ENCODE measurements around the gene DSCAM.
"Not testable (repeated sequence)": the region's sequence is repeated elsewhere in the genome, so short reads cannot be mapped to it uniquely, and the experiment has no call there.

Gene DSCAM

GRCh38 chr21:40355076-40355475, 491.9 kb downstream of the DSCAM start:
- DNase-seq: no peak

GRCh38 chr21:40351006-40351405, 496.0 kb downstream of the DSCAM start:
- no peak for DNase-seq

GRCh38 chr21:40349591-40349990, 497.4 kb downstream of the DSCAM start:
- no peak for DNase-seq

DNA sequence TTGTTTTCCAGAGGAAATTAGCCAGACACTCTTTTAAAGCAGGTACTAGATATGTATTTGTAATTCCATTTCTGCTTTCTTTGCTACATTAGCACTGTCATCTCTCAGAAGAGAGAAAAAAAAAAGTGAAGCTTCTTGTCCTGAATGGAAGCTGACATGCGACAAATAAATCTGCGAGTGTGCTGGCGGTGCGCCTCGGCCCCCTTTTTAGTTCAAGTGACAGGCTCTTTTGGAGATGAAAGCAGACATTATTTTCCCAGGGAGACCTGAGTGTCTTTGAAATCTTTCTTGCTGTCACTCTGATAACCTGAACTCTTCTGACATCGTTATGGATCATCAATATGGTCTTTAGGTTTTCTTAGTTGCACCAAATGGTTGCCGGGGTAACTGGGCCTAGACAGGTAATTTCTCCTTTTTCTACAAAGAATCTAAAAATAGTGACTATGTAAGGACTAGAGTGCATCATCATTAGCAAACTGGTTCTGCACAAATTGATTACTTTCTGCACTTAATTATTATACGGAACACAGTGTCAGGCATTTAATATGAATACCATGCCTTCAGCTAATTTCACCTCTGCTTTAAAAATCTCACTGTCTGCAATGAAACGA, 501.1 kb downstream of the DSCAM start:
- no peak for DNase-seq

GRCh38 chr21:40340357-40340756, 506.6 kb downstream of the DSCAM start:
- DNase-seq: no peak

GRCh38 chr21:40339050-40339449, 507.9 kb downstream of the DSCAM start:
- DNase-seq: no peak

GRCh38 chr21:40337981-40338380, 509.0 kb downstream of the DSCAM start:
- DNase-seq: no peak

GRCh38 chr21:40335704-40336103, 511.3 kb downstream of the DSCAM start:
- no peak for DNase-seq

DNA sequence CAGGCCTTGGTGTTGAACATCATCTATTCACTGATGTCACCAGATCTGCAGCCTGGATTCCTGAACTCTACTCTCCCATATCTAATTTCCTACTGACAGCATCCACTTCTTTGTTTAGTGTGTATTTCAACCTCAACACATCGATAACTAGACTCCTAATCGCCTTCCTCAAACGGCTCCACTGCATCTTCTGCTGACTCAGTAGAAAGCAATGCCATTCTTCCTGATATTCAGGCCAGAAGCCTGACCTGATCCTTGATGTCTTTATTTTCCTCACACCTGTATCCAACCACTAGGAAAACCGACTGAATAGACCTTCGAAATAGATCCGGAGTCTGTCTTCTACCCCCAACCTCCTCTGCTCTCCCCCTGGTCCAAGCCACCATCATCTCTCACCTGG, 512.8 kb downstream of the DSCAM start:
- no peak for DNase-seq

- no peak for DNase-seq
These were observed 513.2 kb downstream of the DSCAM start for GRCh38 chr21:40333731-40334130.

GRCh38 chr21:40331804-40332203, 515.2 kb downstream of the DSCAM start:
- DNase-seq: no peak

DNA sequence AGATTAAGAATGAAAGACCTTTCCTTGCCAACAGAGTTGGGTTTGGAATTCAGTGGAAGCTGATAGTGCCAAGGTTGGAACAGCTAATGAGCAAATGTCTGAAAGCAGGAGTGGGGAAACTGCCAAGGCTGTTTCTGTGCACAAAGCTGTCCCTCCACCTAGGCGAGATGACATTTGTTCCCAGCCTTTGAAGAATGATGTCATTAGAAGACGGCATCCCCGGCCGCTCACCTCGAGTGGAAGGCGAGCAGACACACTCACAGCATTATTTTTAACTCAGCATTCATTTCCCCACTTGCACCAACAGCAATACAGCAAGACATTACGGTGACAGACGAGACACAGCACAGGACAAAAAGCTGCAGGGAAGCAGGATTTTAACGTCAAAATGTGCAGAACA, 515.8 kb downstream of the DSCAM start:
- no peak for DNase-seq

DNA sequence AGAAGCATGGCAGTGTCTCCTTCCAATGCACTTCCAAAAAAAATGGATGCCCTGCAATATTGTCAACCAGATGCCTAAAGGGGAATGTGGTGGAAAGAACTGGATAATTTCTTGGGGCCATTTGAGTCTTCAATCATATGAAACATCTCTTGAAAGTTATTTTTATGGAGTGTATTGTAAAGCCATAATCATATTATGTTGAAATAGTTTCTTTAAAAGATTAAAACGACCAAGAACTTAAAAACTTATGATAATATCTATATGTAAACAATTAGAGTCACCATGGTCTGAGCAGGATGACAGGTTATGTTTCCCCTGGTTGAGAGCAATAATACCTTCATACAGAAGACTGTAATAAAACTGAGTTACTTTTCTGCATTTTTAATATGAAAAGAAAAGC, 522.6 kb downstream of the DSCAM start:
- DNase-seq: no peak

DNA sequence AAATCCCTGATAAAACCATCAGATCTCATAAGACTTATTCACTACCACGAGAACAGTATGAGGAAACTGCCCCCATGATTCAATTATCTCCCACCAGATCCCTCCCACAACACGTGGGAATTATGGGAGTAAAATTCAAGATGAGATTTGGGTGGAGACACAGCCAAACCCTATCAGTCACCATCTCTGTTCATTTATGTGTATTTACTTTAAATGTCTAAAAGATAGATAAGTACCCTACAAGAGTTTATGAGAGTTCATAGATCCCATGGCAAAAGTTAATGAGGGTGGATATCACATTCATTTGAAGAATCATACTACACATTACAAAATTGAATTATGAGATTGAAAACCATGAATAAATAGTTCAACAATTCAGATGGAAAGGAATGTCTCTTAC, 526.2 kb downstream of the DSCAM start:
- not testable (repeated sequence) for DNase-seq

- no peak for DNase-seq
These were observed 528.6 kb downstream of the DSCAM start for GRCh38 chr21:40318371-40318770.

DNA sequence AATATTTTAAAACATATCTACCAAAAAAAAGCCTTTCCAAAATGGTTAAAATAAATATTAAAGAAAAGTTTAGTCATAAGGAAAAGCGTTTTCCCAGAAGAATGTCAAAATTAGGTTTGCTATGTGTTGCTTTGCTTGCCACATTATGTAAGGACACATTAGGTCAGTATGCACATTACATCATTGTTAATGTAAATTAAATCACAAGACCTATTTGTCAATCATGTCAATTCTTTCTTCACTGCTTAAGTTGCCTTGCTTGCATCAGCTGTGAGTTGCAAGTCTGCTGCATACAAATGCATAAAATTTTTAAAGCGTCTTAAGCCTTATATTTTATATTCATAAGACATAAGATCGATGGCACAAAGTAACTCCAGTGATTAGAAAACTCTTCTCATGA, 530.9 kb downstream of the DSCAM start:
- DNase-seq: no peak

GRCh38 chr21:40315626-40316025, 531.3 kb downstream of the DSCAM start:
- no peak for DNase-seq

DNA sequence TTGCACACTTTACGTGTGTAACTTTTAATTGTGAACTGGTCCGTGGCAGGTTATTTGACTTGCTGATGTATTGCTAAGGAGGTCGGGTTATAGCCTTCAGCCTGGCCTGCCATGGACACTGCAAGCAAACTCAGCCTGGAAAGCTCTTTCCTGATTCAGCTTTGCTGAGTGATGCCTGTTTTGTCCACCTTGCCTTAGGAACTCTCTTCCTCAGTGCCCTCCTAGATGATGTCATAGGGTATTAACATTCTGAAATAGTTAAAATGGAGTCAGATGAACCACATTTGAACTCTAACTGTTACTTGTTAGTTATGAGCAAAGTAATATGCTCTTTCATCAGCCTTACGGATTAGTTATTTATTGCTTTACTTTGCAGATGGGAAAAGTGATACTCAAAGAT, 533.7 kb downstream of the DSCAM start:
- no peak for DNase-seq

DNA sequence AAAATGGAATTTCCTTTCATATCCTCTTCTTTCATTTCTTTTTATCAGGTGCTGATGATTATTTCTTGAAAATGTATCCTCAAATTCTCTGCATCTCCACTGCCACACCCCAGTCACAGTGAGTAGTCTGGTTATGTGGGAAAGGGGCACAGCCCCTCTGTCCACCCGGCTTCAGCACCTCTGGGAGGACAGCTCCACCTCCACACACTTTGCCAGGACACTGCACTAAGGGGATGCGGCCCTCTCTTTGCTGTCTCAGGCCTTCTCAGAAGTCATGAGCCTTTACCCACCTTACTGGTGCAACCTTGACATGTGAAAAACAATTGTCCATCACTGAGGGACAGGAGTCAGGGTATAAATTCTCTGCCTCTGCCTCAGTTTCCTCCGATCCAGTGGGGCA, 546.7 kb downstream of the DSCAM start:
- DNase-seq: no peak

DNA sequence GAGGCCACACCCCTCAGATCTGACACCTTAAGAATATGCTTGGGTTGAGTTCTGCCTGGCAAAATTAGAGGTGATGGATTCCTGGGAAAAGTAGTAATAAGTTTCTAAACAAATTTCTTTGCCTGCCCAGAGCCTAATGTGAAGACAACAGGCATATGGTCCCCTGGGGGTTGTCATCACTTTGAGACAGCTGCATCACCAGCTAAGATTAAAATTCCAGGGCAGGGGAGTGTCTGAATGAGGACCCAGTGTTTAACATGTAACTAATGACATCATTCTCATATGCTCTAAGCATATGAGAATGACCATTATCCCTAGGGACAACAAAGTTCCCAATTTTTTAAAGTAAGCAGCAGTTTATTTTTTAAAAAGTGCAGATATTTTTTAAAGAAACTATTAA, 547.5 kb downstream of the DSCAM start:
- DNase-seq: no peak

DNA sequence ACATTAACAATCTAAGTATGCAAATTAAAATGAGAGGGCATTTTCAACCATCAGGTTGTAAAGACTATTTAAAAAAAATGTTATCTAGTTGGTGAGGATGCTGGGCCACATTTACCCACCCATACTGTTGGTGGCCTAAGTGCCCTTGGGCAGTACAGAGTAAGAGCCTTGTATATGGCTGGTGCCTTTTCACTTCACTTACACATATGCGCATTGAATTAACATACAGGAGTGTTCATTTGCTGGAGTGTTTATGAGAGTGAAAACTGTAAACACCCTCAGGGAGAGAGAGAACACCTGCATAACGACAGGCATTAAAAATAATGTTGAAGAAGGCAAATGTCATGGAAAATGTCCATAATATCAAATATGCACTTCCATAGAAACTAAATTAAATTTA, 552.6 kb downstream of the DSCAM start:
- no peak for DNase-seq

DNA sequence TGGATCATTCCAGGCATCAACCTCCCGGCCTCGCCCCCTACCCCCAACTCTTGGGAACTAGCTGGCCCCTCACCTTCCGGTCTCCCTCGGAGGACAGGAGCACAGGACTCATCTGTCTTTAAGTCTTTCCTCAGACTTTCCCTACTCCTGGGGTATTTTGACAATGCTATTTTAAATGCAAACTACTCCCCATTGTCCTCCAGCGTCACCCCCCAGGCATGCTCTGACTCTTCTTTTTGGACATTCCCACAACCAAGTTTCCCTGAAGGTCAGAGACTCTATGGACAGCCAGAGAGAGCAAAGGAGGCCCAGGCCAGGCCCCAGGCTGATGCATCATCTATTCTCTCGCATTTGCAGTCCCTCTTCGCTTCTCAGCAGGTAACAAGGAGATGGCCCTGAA, 555.4 kb downstream of the DSCAM start:
- DNase-seq: no peak

DNA sequence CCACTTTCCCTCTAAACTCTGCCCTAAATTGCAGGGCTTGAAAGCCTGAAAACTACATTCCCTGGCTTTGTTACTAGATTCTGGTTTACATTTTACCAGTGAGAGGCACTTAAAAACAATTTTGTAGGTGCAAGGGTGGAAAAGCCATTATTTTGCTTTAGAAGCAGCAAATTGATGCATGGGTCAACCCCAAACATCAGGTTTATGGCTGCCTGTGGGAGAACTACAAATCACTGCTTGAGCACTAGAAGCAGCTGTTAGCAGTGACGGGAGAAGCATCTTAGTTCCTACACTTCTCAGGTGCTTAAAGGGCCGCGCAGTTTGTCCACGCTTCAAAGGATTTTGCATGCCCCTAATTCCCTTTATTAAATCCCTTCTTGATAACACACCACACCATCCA, 562.5 kb downstream of the DSCAM start:
- DNase-seq: no peak

- no peak for DNase-seq
These were observed 563.8 kb downstream of the DSCAM start for GRCh38 chr21:40282912-40283886.

DNA sequence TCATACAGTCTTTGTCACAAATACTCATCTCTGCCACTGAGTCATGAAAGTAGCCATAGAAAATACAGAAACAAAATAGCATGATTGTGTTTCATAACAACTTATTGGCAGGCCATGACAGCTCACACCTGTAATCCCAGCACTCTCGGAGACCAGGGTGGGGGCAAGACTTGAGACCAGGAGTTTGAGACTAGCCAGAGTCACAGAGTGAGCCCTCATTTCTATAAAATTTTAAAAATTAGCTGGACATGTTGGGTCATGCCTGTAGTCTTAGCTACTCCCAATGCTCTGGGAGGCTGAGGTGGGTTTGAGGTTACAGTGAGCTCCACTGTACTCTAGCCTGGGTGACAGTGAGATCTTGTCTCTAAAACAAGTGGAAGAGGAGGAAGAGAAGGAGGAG, 568.6 kb downstream of the DSCAM start:
- DNase-seq: no peak

Data from CD4-positive, alpha-beta T cell treated with Interferon alpha-2 for 1 hour (primary cell).